ENCODE data around the gene ATRNL1.
"Not testable (repeated sequence)": the region's sequence is repeated elsewhere in the genome, so short reads cannot be mapped to it uniquely, and the experiment has no call there.

Gene ATRNL1

DNA sequence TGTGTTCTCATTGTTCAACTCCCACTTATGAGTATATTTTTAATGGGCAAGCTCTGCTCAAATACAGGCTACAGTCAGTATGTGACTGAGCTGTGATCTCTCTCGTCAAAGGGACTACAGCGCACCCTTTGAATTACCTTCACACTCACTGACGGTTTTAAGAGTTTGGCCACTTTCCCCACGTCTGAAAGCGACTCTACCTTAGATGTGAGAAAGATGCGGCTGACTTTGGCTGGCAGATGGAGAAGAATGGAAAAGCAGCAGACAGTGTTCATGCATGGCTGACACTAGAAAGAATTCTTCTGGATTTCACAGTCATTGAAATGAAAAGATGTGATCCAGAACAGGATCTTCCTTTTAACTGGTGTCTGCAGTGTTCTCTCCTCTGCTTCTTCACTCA is 2.0 kb upstream of the ATRNL1 start:
- DNase-seq, result no peak

DNA sequence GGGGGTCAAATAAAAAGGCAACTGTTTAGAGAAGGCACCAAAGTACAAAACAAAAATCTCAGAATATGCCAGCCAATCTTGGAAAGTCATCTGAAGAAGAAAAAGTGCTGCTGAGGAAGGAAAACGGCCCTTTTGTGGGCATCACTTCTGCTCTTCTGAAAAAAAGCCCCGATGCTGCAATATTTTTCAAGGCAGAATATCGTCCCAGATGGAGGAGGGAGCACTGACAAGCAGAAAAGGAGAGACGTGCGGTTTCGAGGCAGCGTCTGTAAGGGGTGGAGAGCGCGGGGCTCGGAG is 959 bp upstream of the ATRNL1 start:
- no peak for DNase-seq

DNA sequence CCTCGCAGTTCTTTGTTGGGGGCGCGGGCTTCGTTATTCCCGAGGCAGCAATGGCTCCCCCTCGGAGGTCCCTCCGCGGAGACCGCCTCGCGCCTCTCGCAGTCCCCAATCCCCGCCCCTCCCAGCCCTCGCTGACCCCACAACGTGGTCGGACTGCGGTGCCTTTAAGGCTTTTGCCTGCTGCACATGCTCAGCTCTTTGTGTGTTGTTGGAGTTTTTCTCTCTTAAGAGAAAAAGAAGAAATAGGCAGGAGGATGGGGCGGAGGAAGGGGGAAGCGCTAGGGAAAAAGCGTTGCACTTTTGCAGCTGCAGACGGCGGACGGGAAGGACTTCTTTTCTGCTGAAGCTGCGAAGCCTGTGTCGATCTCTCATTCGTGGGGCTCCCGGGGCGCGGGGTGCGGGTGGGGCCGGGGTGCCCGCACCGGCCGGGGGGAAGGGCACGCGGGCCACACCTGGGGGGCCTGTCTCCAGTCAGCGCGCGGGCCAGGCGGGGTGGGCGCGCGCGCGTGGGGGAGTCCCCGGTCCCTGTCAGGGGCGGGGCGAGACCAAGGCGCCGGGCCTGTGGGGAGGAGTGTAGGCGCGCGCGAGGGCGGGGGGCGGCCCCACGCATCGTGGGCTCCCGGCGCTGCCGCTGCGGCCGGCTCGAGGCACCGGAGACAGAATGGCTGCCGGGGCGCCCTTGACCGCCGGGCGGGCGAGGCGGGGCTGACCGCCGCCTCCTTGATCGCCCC is 445 bp upstream of the ATRNL1 start:
- peak; percentile 4 for DNase-seq

DNA sequence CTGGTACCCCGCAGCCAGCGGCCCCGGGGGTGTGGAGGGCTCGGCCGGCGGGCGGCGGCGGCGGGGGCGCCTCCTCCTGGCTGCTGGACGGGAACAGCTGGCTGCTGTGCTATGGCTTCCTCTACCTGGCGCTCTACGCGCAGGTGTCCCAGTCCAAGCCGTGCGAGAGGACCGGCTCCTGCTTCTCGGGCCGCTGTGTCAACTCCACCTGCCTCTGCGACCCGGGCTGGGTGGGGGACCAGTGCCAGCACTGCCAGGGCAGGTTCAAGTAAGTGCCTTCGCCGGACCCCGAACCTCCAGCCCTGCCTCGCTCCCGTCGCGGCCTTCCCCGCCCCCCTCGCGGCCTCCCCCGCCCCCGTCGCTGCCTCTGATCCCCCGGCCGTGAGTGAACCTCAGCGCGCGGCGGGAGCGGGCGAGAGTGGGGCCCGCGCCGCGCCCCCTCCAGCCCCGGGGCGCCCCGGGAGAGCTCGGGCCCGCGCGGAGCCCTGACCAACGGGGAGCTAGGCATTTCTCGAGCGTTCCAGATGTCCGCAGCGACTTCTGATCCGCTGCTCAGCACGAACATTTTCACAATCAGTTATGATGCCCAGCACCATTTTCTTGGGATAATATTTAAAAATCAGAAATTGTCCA is 727 bp downstream of the ATRNL1 start:
- peak; percentile 1 for DNase-seq

- no peak for DNase-seq
Measured at GRCh38 chr10:115094416-115095140, 1.4 kb downstream of the ATRNL1 start.

DNA sequence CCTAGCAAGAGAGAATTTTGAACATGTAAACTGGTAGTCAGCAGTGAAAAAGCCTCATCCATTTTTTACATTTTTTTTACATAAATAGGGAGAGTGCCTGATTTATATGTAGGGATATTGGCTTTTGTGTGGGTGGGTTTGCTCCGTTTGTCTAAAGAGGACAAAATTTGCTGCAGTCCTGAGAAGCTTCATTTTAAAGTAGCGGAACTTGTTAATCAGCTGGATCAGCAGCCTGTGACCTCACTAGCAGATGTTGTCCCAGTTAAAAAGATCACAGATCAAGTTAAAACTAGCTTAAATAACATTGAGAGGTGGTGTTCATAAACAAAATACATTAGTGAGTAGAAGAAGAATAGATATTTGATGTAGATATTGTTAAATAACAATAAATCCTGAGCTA is 2.6 kb downstream of the ATRNL1 start:
- no peak for DNase-seq

GRCh38 chr10:115103700-115104099 is 10.5 kb downstream of the ATRNL1 start:
- no peak for DNase-seq

DNA sequence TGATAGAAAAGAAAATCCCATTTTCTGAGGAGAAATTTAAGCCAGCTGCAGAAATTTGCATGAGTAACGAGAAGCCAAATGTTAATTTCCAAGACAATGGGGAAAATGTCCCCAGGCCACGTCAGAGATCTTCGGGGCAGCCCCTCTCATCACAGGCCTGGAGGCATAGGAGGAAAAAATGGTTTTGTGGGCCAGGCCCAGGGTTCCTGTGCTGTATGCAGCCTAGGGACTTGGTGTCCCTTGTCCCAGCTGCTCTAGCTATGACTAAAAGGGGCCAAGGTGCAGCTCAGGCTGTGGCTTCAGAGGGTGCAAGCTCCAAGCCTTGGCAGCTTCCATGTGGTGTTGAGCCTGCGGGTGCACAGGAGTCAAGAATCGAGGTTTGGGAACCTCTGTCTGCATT is 12.2 kb downstream of the ATRNL1 start:
- not testable (repeated sequence) for DNase-seq

DNA sequence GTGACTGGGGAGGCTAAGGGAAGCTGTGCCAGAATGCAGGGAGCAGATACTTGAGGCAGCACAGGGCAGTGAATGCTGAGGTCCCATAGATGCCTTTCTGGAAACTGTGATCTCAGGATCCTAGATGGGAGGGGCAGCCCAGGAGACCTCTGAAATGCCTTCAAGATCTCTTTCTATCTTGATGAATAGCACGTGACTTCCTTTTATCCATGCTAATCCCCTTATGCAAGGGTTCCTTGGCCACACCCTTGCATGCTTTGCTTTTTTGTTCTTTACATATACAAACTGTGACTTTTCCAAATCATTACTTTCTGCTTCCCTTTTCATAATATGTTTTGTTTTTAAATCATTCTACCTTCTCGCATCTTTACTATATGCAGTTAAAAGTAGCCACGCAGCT is 14.7 kb downstream of the ATRNL1 start:
- no peak for DNase-seq

DNA sequence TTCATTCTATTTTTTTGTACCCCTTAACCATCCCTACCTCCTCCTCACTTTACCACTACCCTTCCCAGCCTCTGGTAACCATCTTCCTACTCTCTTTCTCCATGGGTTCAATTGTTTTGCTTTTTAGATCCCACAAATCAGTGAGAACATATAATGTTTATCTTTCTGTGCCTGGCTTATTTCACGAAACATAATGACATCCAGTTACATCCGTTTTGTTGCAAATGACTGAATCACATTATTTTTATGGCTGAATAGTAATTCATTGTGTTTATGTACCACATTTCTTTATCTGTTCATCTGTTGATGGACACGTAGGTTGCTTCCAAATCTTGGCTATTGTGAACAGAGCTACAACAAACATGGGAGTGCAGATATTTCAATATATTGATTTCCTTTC is 24.1 kb downstream of the ATRNL1 start:
- DNase-seq, result no peak

DNA sequence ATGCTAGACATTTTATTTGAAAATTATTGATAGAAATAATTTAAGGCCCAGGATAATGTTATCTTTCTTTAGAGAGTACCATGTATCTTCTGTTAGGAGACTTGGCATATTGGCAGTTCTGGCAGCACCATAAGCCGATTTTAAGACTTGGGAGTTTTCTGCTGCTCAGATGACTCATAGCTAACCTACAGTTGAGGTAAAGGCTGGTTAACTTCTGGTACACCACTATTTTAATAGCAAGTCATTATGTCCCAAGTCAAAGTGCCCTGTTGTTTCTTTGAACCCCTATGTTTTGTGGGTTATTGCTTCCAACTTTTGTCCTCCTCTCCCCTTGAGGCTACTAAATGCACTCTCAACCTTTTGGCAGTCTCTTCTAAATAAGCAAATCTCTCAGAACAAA is 25.2 kb downstream of the ATRNL1 start:
- no peak for DNase-seq

GRCh38 chr10:115125505-115125904 is 32.3 kb downstream of the ATRNL1 start:
- DNase-seq, result no peak

DNA sequence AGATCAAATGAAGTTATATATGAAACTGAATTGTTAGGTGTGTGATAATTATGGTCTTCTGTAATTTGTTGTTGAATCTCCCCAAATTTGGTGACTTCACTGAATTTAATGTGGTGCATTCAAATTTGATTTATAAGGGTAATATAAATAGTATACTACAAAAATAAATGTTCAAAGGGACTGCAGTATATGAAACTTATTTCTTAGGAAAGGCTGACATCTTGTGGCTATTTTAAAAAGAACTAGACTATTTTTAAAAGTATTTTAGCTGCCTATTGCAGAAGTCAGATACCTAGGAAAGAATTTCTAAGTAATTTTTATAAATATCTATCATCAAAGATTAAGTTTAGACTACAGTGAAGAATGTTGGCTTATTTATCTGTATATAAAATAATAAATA is 36.6 kb downstream of the ATRNL1 start:
- DNase-seq, result peak; percentile 19

DNA sequence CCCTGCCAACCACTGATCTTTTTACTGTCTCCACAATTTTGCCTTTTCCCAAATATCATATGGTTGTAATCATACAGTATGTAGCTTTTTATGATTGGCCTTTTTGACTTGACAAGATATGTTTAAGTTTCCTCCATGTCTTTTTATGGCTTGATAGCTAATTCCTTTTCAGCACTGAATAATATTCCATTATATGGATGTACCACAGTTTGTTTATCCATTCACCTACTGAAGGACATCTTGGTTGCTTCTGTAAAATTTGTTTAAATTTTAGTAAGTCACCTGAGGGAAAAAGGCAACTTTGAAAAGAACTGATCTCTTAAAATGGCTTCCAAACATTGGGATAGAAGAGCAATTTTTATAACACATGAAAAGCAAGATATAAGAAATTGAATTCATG is 43.5 kb downstream of the ATRNL1 start:
- DNase-seq, result no peak

GRCh38 chr10:115141254-115141653 is 48.1 kb downstream of the ATRNL1 start:
- no peak for DNase-seq

GRCh38 chr10:115157357-115157756 is 64.2 kb downstream of the ATRNL1 start:
- no peak for DNase-seq

GRCh38 chr10:115163129-115163528 is 70.0 kb downstream of the ATRNL1 start:
- DNase-seq, result no peak

DNA sequence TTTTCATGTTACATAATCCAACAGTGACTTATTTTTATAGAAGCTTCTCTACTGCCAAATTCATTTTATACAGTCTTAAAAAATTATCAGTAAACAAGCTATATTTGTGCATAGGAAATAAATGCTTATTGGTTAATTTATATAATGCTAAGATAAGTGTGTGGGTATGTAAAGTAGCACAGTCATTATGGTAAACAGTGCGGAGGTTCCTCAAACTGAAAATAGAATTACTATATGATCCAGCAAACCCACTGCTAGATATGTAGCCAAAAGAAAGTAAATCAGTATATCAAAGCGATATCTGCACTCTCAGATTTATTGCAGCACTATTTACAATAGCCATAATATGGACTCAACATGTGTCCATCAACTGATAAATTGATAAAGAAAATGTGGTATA is 71.1 kb downstream of the ATRNL1 start:
- DNase-seq, result no peak

GRCh38 chr10:115167751-115168150 is 74.6 kb downstream of the ATRNL1 start:
- DNase-seq, result no peak

GRCh38 chr10:115171392-115171960 is 78.3 kb downstream of the ATRNL1 start:
- peak; percentile 1 for DNase-seq

GRCh38 chr10:115173915-115174443 is 80.8 kb downstream of the ATRNL1 start:
- no peak for DNase-seq

GRCh38 chr10:115207276-115207675 is 114.1 kb downstream of the ATRNL1 start:
- DNase-seq, result not testable (repeated sequence)

GRCh38 chr10:115209133-115209532 is 116.0 kb downstream of the ATRNL1 start:
- DNase-seq, result no peak

DNA sequence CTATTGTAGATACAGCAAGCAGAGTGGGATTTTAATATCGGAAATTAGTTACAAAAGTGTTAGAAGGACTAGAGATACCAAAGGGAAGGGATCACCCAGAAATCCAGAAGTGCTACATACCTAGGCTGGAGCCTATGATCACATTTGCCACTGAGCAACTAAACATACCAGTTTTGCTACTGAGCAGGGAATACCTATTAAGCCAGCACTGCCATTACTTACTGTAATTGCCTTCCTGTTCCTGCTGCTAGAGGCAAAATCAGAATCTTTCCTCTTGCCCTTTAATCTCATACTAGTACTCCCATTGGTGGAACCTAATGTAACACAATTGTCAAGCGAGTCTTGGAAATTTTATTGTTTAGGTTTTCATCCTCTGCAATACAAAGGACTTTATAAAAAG is 121.7 kb downstream of the ATRNL1 start:
- DNase-seq, result no peak

All from CD4-positive, alpha-beta T cell treated with Interleukin-12 subunit alpha and Interleukin-12 subunit beta, for 1 hour (primary cell).